Neuronal stem cell (in vitro differentiated cells): ENCODE results near the gene PTPN6.

Experiments
- DNase-seq: peaks from one replicate; pipeline ENCODE4 v3.0.0-alpha.2; 2013; ENCODE audit warnings: low spot score
- H2AFZ ChIP-seq: one replicate; pipeline ENCODE4 v1.6.1; 2013; ENCODE audit warnings: mild to moderate bottlenecking, low read length, inconsistent platforms
- H2AK5ac ChIP-seq: 2 replicates; pipeline ENCODE4 v1.6.1; 2013; ENCODE audit warnings: low read depth, mild to moderate bottlenecking, inconsistent platforms, low read length, moderate library complexity, mixed read lengths
- H2BK120ac ChIP-seq: 2 replicates; pipeline ENCODE4 v1.6.1; 2013; ENCODE audit warnings: low read depth, mild to moderate bottlenecking, inconsistent platforms, low read length, moderate library complexity, mixed read lengths
- H2BK12ac ChIP-seq: one replicate; pipeline ENCODE4 v1.6.1; 2013; ENCODE audit warnings: low read length, inconsistent platforms
- H2BK15ac ChIP-seq: 2 replicates; pipeline ENCODE4 v1.6.1; 2013; ENCODE audit warnings: mild to moderate bottlenecking, low read length, inconsistent platforms, mixed read lengths
- H2BK5ac ChIP-seq: one replicate; pipeline ENCODE4 v1.6.1; 2013; ENCODE audit warnings: inconsistent platforms, mild to moderate bottlenecking, low read length, moderate library complexity
- H3K14ac ChIP-seq: one replicate; pipeline ENCODE4 v1.6.1; 2013; ENCODE audit warnings: low read length, inconsistent platforms
- H3K18ac ChIP-seq: 2 replicates; pipeline ENCODE4 v1.6.1; 2013; ENCODE audit warnings: low read length, inconsistent platforms
- H3K23ac ChIP-seq: 2 replicates; pipeline ENCODE4 v1.6.1; 2013; ENCODE audit warnings: low read depth, mild to moderate bottlenecking, mixed read lengths, low read length, inconsistent platforms; ENCODE audit not compliant: poor library complexity
- H3K27ac ChIP-seq: replicated peaks from 3 replicates; pipeline ENCODE4 v1.5.1; 2013; ENCODE audit warnings: low read length, inconsistent platforms
- H3K27me3 ChIP-seq, 3 experiments: 2 replicates each; pipeline ENCODE4 v1.6.1; 2013; ENCODE audit warnings: low read length in 3 of 3, mild to moderate bottlenecking in 2 of 3, inconsistent platforms in 1 of 3, low read depth in 1 of 3, mixed read lengths in 1 of 3, moderate library complexity in 1 of 3; ENCODE audit not compliant: control insufficient read depth in 3 of 3, insufficient read depth in 3 of 3
- H3K36me3 ChIP-seq, 2 donors: replicated peaks in 1 of 2; 2 replicates each; pipeline ENCODE4 v1.6.1; 2013; ENCODE audit warnings: low read length in 2 of 2; ENCODE audit not compliant: control insufficient read depth in 2 of 2, insufficient read depth in 2 of 2
- H3K4ac ChIP-seq: 2 replicates; pipeline ENCODE4 v1.6.1; 2013; ENCODE audit warnings: inconsistent platforms, mild to moderate bottlenecking, low read length, moderate library complexity
- H3K4me1 ChIP-seq, 2 donors: 1 replicate in 1 of 2; 2 replicates in 1 of 2; pipeline ENCODE4 v1.6.1; 2013; ENCODE audit warnings: low read length in 2 of 2, low read depth in 1 of 2; ENCODE audit not compliant: control insufficient read depth in 2 of 2, insufficient read depth in 1 of 2
- H3K4me2 ChIP-seq: one replicate; pipeline ENCODE4 v1.6.1; 2013; ENCODE audit warnings: mild to moderate bottlenecking, low read length, inconsistent platforms; ENCODE audit not compliant: insufficient read depth, poor library complexity, severe bottlenecking
- H3K4me3 ChIP-seq, 2 donors: 2 replicates each; pipeline ENCODE4 v1.5.1; 2013; ENCODE audit warnings: low read length in 2 of 2, mild to moderate bottlenecking in 2 of 2, inconsistent platforms in 1 of 2, moderate library complexity in 1 of 2
- H3K79me1 ChIP-seq: one replicate; pipeline ENCODE4 v1.6.1; 2013; ENCODE audit warnings: low read depth, mild to moderate bottlenecking, inconsistent platforms, low read length, moderate library complexity
- H3K9ac ChIP-seq: one replicate; pipeline ENCODE4 v1.6.1; 2013; ENCODE audit warnings: mild to moderate bottlenecking, low read depth, low read length, inconsistent platforms; ENCODE audit not compliant: poor library complexity
- H3K9me3 ChIP-seq, 2 donors: replicated peaks in 1 of 2; 2 replicates each; pipeline versions ENCODE3 to v1.6.1; 2013; ENCODE audit warnings: low read length in 2 of 2, mild to moderate bottlenecking in 2 of 2, inconsistent platforms in 1 of 2, low read depth in 1 of 2, mixed read lengths in 1 of 2, moderate library complexity in 1 of 2; ENCODE audit not compliant: control insufficient read depth in 2 of 2, insufficient read depth in 1 of 2
- H4K8ac ChIP-seq: one replicate; pipeline ENCODE4 v1.6.1; 2013; ENCODE audit warnings: low read depth, mild to moderate bottlenecking, inconsistent platforms, low read length, moderate library complexity
- H4K91ac ChIP-seq: one replicate; pipeline ENCODE4 v1.6.1; 2013; ENCODE audit warnings: low read length, low read depth, mild to moderate bottlenecking, inconsistent platforms; ENCODE audit not compliant: poor library complexity
- WGBS, 2 donors: extraction: QIAGEN DNeasy Blood & Tissue Kit; methylation state at CpG; one replicate each; pipeline ENCODE4 v1.1.7; 2013; ENCODE audit warnings: missing lambda C conversion rate in 2 of 2, mixed read lengths in 1 of 2; ENCODE audit not compliant: insufficient read length in 2 of 2, insufficient replicate concordance in 1 of 2; ENCODE audit errors: extremely low coverage in 2 of 2; 5-methylcytosine and 5-hydroxymethylcytosine counted together

The PTPN6 gene

DNA sequence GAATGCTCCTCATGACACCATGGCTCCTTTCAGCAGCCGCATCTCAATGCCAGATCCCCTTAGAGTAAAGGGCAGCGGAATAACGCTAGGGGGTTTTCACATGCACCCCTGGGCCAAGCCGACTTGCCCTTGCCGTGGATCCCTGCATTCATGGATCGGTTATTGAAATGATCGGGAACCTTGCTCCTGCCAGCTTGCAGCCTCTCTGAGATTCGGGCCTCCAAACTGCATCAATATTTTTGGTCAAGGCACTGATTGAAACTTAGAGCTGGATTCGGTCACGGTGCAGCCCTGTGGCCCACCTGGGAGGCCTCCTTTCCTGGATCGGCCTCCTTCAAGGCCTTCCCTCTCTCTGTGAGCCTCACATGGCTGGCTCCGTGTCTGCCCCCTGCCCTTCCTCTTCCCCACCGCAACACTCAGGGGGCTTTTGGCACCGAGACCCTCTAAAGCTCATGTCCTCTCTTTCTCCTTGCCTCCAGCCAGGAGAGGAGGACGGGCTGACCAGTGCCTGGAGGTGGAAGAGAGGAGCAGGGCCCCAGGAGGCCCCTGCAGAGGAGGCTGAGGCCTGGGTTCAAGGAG lies 1.8 kb downstream of the PTPN6 start:
- Histone ChIP-seq H3K9ac (no peak overlapping the region), H2BK5ac (peak overlapping the region; percentile 32), H3K23ac (no peak overlapping the region), H2BK12ac (peak overlapping the region; percentile 75), H2BK15ac (peak overlapping the region; percentile 97), H3K4me3 (no peak overlapping the region), H3K27me3 (no peaks in the 10 kb centered on the region), H3K4ac (no peak overlapping the region), H2AFZ (peak overlapping the region; percentile 80), H3K4me2 (no peak overlapping the region), H3K27ac (no peak overlapping the region), H3K36me3 (no peaks in the 10 kb centered on the region), H3K18ac (peak overlapping the region; percentile 57), H4K91ac (no peak overlapping the region), H3K4me1 (peaks cover 2 to 19% of the 10 kb centered on the region in 2 donors), H4K8ac (no peak overlapping the region), H2BK120ac (no peak overlapping the region), H2AK5ac (peak overlapping the region; percentile 76), H3K9me3 (no peaks in the 10 kb centered on the region), H3K79me1 (no peaks in the 10 kb centered on the region), H3K14ac (peak overlapping the region; percentile 17)
- no CpG with 5 or more reads among the region's 15 CpGs for WGBS, 2 donors
- DNase-seq, result no peak

DNA sequence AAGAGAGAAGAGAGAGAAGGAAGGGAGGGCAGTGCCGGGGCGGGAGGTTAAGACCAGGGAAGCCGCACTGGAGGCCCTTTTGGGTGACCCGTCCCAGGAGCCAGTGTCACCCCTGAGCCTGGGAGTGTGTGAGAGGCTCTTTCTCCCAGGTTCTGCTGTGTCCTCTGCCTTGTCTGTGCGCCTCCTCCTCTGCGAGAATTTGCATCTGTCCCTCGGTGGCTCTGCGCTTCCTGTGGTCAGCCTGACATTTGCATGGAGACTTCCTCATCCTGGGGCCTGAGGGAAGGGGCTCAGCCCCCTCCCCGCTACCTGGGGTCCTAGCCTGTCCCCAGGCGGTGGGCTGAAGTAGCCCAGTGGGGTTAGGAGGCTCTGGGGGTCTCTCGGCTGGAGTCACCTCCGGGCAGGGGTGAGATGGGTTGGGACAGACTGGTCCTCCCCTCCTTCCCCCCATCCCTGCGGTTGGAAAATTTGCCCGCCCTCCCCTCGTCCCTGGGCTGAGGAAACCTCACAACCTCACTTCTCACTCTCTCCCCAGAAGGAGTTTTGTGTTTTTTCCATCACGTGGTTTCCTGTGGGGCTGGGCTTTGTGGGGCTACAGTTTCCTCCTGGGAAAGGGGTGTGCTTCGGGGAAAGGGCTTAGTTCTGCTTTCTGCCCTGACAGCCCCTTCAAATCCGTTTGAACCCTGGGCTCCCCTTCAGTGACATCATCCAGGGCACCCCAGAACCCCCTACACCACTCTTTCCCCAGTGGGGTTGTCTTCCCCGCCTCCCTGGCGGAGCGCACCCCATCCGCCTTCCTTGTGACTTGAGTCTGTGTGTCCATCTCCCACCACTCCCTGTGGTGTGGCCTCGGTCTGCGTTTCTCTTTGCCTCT lies 2.5 kb downstream of the PTPN6 start:
- H4K91ac ChIP-seq, result no peak overlapping the region
- H3K36me3 ChIP-seq, result no peaks in the 10 kb centered on the region
- peak overlapping the region; percentile 66 for H2BK5ac ChIP-seq
- peak overlapping the region; percentile 60 for H3K9ac ChIP-seq
- peak overlapping the region; percentile 93 for H3K4ac ChIP-seq
- H2BK120ac ChIP-seq, result no peak overlapping the region
- no peaks in the 10 kb centered on the region for H3K79me1 ChIP-seq
- H2BK12ac ChIP-seq, result no peak overlapping the region
- H3K23ac ChIP-seq, result peak overlapping the region; percentile 34
- no peaks in the 10 kb centered on the region for H3K9me3 ChIP-seq
- no peak for DNase-seq
- H2BK15ac ChIP-seq, result peak overlapping the region; percentile 97
- peak overlapping the region; percentile 18 for H3K4me2 ChIP-seq
- no peaks in the 10 kb centered on the region for H3K27me3 ChIP-seq
- H3K4me1 ChIP-seq, result peaks cover 2 to 19% of the 10 kb centered on the region in 2 donors
- peak overlapping the region; percentile 80 for H2AFZ ChIP-seq
- no peak overlapping the region for H3K4me3 ChIP-seq
- H3K18ac ChIP-seq, result peak overlapping the region; percentile 76
- H3K27ac ChIP-seq, result no peak overlapping the region
- no CpG with 5 or more reads among the region's 24 CpGs for whole genome bisulfite sequencing, 2 donors
- H4K8ac ChIP-seq, result no peak overlapping the region
- peak overlapping the region; percentile 91 for H2AK5ac ChIP-seq
- no peak overlapping the region for H3K14ac ChIP-seq

DNA sequence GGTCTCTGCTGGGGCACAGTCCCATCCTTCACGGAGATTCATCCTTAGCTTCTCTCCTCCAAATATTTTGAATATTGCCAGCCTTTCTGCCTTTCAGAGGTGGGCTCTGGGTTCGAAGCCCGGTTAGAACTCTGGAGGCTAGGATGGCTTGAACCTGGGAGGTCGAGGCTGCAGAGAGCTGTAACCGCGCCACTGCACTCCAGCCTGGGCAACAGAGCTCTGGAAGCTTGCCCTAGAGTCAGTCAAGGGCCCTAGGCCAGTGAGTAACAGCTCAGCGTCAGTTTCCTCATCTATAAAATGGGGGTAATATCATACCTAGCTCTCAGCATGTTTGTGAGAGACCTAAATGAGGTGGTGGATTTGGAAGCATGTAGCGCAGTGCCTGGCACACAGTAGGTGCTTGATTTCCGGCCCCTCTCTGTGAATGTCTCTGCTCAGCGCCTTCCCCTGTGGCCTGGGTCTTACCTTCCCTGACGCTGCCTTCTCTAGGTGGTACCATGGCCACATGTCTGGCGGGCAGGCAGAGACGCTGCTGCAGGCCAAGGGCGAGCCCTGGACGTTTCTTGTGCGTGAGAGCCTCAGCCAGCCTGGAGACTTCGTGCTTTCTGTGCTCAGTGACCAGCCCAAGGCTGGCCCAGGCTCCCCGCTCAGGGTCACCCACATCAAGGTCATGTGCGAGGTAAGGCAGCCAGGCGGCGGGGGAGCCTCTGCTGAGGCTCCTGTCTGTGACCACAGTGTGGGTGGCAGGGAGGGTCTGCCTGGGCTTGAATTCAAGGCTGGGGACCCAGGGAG lies 3.4 kb downstream of the PTPN6 start:
- Histone ChIP-seq H2BK120ac (no peak overlapping the region), H3K79me1 (no peaks in the 10 kb centered on the region), H3K14ac (no peak overlapping the region), H3K4me2 (no peak overlapping the region), H4K91ac (no peak overlapping the region), H3K9ac (no peak overlapping the region), H3K36me3 (no peaks in the 10 kb centered on the region), H3K27ac (no peak overlapping the region), H2BK5ac (peak overlapping the region; percentile 66), H3K23ac (peak overlapping the region; percentile 34), H2BK15ac (peak overlapping the region; percentile 95), H4K8ac (no peak overlapping the region), H3K18ac (peak overlapping the region; percentile 57), H3K27me3 (no peaks in the 10 kb centered on the region), H2AFZ (peak overlapping the region; percentile 80), H3K4me3 (no peak overlapping the region), H3K9me3 (no peaks in the 10 kb centered on the region), H3K4ac (no peak overlapping the region), H2BK12ac (peak overlapping the region; percentile 30), H2AK5ac (peak overlapping the region; percentile 91), H3K4me1 (peaks cover 2 to 25% of the 10 kb centered on the region in 2 donors)
- no CpG with 5 or more reads among the region's 21 CpGs for WGBS, 2 donors
- DNase-seq, result no peak
